ENCODE data around the gene KDM5A. TPM values are rescaled to one million over a fixed set of nuclear protein-coding genes. Genes with fewer than 3 reads are reported as not detected.

Gene KDM5A
- polyA plus RNA-seq, 1 experiment = 33.9 TPM

DNA sequence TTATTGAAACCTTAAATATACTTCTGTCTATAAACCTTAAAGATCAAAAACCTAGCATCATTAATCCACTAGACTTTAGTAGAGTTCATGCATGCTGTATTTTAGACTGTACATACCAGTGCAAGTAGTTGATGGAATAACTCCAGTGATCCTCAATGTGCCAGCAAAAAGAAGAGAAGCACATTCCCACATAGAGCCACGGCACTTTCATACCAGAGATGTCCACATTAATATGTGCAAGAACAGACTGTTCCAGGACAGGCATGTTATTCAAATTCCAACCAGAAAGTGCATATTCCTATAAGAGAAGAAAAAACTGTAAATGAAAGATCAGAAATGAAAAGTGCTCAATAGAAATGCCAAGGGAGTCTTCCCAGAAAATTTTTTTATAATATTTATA lies 55.0 kb downstream of the KDM5A start:
- Histone ChIP-seq H3K4me3 (ENCODE audit: low read depth, low read length) (no peak overlapping the region), H3K27me3 (ENCODE audit: control insufficient read depth, insufficient read depth, low read length) (no peaks in the 10 kb centered on the region), H3K9me3 (ENCODE audit: control insufficient read depth, insufficient read depth, low read length) (no peaks in the 10 kb centered on the region), H3K27ac (ENCODE audit: low read depth, low read length) (no peak overlapping the region)
- TF ChIP-seq CTCF (IDR thresholded peaks at IDR 0.05; ENCODE audit: low read depth, low read length) = no peak
- ChIA-PET CTCF (no interaction called here), POLR2A (no interaction called here)
- DNase-seq (ENCODE audit: low read depth, low spot score) = no peak

- CTCF ChIA-PET = no interaction called here
- no peaks in the 10 kb centered on the region for H3K27me3 ChIP-seq (ENCODE audit: control insufficient read depth, insufficient read depth, low read length)
These were observed 56.4 kb downstream of the KDM5A start for GRCh38 chr12:332581-333205.

GRCh38 chr12:331287-331686 lies 57.8 kb downstream of the KDM5A start:
- TF ChIP-seq CTCF (IDR thresholded peaks at IDR 0.05; ENCODE audit: low read depth, low read length) = no peak
- ChIA-PET POLR2A (no interaction called here), CTCF (interaction anchor here (1.7 kb wide), 1 partner anchor 11 kb away, joined by 5 read pairs; no protein-coding TSS in a partner anchor)
- Histone ChIP-seq H3K27me3 (ENCODE audit: control insufficient read depth, insufficient read depth, low read length) (no peaks in the 10 kb centered on the region), H3K9me3 (ENCODE audit: control insufficient read depth, insufficient read depth, low read length) (no peaks in the 10 kb centered on the region), H3K4me3 (ENCODE audit: low read depth, low read length) (no peak overlapping the region), H3K27ac (ENCODE audit: low read depth, low read length) (no peak overlapping the region)
- no peak for DNase-seq (ENCODE audit: low read depth, low spot score)

More at GRCh38 chr12:332581-333205, 56.4 kb downstream of the KDM5A start:
- DNase-seq (ENCODE audit: low read depth, low spot score) = no peak
- no peak for TF ChIP-seq CTCF (IDR thresholded peaks at IDR 0.05; ENCODE audit: low read depth, low read length)
- Histone ChIP-seq H3K27ac (ENCODE audit: low read depth, low read length) (no peak overlapping the region), H3K9me3 (ENCODE audit: control insufficient read depth, insufficient read depth, low read length) (no peaks in the 10 kb centered on the region), H3K4me3 (ENCODE audit: low read depth, low read length) (no peak overlapping the region)
- POLR2A ChIA-PET = no interaction called here

GRCh38 chr12:325906-326305 lies 63.2 kb downstream of the KDM5A start:
- CTCF ChIA-PET = no interaction called here

GRCh38 chr12:323507-323906 lies 65.6 kb downstream of the KDM5A start:
- Histone ChIP-seq H3K9me3 (ENCODE audit: control insufficient read depth, insufficient read depth, low read length) (no peaks in the 10 kb centered on the region), H3K27me3 (ENCODE audit: control insufficient read depth, insufficient read depth, low read length) (no peaks in the 10 kb centered on the region), H3K4me3 (ENCODE audit: low read depth, low read length) (no peak overlapping the region), H3K27ac (ENCODE audit: low read depth, low read length) (no peak overlapping the region)
- TF ChIP-seq CTCF (IDR thresholded peaks at IDR 0.05; ENCODE audit: low read depth, low read length) = no peak
- no peak for DNase-seq (ENCODE audit: low read depth, low spot score)
- ChIA-PET CTCF (no interaction called here), POLR2A (no interaction called here)

More at GRCh38 chr12:325906-326305, 63.2 kb downstream of the KDM5A start:
- no peaks in the 10 kb centered on the region for H3K27me3 ChIP-seq (ENCODE audit: control insufficient read depth, insufficient read depth, low read length)
- POLR2A ChIA-PET = no interaction called here
- H3K4me3 ChIP-seq (ENCODE audit: low read depth, low read length) = no peak overlapping the region
- no peak for TF ChIP-seq CTCF (IDR thresholded peaks at IDR 0.05; ENCODE audit: low read depth, low read length)
- no peak for DNase-seq (ENCODE audit: low read depth, low spot score)
- H3K9me3 ChIP-seq (ENCODE audit: control insufficient read depth, insufficient read depth, low read length) = no peaks in the 10 kb centered on the region
- H3K27ac ChIP-seq (ENCODE audit: low read depth, low read length) = no peak overlapping the region

All from AG04450 (cell line).